ENCODE results near the gene TMEM163.
"Not testable (repeated sequence)": the region's sequence is repeated elsewhere in the genome, so short reads cannot be mapped to it uniquely, and the experiment has no call there.

The TMEM163 gene

DNA sequence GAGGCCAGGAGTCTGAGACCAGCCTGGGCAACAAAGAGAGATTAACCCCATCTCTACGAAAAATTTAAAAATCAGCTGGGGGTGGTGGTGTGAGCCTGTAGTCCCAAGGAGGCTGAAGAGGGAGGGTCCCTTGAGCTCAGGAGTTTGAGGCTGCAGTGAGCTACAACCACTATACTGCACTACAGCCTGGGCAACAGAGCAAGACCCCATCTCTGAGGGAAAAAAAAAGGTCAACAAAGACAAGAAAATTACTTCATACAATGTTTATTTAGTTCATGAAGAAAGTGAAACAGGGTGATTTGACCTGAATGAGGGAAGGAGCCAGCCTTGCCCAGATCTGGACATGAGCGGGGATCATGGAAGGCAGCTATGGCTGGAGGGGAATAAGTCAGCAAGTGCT, 59.1 kb downstream of the TMEM163 start:
- DNase-seq, result no peak

DNA sequence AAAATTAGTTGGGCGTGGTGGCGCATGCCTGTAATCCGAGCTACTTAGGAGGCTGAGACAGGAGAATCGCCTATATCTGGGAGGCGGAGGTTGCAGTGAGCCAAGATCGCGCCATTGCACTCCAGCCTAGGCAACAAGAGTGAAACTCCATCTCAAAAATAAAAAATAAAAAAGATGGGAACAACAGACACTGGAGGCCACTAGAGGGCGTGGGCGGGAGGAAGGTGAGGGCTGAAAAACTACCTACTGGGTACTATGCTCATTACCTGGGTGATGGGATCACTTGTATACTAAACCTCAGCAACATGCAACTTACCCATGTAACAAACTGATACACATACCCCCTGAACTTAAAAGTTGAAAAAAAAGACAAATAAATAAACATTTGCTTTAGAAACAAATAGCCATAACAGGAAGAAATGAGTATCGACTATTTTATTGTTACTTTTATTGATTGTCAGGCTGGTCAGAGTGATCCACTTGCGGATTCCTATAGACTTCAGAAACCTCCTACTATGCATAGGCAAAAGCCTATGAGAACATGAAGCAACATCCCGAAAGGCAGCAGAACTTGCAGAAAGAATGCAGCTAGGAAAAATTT, 61.0 kb downstream of the TMEM163 start:
- no peak for DNase-seq

DNA sequence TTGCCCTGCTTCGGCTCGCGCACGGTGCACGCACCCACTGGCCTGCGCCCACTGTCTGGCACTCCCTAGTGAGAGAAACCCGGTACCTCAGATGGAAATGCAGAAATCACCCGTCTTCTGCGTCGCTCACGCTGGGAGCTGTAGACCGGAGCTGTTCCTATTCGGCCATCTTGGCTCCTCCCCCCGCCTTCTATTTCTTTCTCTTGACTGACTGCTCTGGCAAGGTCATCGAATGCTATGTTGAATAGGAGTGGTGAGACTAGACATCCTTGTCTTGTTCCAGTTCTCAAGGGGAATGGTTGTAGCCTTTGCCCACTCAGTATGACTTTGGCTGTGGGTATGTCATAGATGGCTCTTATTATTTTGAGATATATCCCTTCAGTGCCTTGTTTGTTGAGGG, 62.4 kb downstream of the TMEM163 start:
- not testable (repeated sequence) for DNase-seq

DNA sequence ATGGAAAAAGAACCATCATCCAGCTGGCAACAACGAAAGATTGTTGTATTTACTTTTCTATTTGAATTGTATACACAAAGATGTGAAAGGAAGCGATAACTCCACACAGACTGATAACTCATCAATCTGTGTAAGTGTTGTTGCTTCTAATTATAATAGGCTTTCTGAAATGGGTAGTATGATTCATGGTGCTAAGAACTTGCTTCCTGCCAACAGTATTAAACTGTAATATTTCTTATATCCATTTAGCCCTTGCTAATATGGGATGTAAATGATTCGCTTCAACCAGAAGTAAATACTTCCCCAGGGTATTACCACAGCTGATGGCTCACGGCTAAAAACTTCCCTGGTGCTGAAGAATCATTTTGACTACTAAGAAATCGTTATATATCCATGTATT, 70.2 kb downstream of the TMEM163 start:
- DNase-seq, result no peak

DNA sequence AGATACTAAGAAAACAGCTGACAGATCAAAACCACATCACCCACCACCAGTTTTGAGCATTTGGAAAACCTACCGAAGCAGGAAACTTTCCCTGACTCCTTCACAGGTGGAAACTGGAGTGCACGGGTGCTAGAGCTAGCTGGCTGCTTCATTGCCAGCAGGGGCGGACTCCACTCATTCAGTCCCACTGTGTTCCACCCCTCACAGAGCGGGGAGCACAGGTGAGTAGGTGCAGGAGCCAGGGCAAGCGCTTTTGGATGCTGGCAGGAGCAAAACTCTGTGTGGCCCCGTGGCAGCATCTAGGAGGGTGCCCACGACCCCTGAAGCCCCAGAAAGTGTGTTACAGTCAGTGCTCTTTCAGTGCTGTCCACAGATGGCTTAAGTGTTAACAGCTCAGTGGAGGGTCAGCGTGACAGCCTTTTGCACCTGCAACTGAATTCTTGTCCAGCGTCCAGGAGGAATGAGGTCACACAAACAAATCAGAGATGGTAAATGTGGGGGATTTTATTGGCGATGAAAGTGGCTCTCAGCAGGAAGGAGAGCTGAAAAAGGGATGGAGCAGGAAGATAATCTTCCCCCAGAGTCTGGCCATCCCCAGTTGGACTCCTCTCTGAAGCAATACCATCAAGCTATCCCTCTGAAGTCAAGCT, 71.1 kb downstream of the TMEM163 start:
- no peak for DNase-seq

DNA sequence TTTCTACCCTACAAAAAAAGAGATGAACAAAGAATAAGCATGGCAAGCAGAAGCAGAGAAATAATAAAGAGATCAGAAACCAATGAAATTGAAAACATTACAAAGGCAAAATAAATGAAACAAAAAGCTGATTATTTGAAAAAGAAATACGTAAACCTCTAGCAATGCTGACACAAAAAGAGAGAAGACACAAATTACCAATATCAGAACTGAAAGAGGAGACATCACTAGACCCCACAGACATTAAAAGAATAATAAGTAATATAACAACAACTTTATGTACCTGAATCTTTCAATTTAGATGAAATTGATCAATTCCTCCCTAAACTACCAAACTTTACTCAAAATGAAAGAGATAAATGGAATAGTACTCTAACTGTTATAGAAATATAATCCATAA, 75.9 kb downstream of the TMEM163 start:
- no peak for DNase-seq

DNA sequence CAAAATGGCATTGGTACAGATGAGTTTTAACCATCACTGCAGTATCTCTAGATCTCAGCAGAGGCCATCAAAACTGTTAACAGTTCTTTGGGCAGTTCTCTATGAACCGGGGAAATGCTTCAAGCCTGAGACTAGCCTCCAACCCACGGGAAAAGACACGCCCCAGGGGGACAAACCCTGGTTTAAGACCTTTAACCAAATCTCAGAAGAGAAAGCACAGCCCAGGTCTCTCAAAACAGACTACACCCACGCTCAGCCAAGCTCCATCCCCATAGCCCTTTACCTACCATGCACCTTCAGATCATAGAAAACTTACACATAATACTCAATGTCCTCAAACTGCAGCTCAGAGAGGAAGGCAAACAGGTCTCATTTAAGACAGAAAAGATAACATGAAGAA, 78.3 kb downstream of the TMEM163 start:
- DNase-seq, result no peak

DNA sequence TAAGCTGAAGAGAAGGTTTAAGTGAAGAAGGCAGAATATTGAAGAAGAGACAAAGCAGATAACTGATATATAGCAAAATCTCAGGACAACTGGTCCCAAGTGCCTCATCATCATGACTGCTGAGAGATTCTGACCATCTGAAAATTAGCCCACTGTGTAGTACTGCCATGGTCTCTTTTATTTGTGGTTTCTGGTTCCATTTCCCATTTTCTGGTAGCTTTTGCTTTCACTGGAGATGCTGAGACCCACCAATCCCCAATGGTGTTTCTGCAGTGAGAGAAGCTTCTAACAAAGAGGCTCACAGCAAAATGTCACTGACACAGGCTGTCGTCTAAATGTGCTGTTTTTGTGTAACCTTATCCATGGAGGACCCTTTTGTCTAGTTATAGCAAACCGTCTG, 79.5 kb downstream of the TMEM163 start:
- no peak for DNase-seq

DNA sequence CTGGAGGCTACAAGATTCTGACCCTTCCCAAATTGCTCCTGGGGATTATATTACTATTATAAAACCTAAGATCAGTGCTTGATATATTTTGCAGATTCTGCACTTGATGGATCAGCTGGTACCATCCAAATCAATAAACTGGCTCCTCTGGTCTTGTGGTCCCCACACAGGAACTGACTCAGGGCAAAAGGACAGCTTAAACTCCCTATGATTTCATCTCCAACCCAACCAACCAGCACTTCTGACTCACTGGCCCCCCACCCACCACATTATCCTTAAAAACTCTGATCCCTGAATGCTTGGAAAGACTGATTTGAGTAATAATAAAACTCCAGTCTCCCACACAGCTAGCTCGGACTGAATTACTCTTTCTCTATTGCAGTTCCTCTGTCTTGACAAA, 82.1 kb downstream of the TMEM163 start:
- DNase-seq, result no peak

DNA sequence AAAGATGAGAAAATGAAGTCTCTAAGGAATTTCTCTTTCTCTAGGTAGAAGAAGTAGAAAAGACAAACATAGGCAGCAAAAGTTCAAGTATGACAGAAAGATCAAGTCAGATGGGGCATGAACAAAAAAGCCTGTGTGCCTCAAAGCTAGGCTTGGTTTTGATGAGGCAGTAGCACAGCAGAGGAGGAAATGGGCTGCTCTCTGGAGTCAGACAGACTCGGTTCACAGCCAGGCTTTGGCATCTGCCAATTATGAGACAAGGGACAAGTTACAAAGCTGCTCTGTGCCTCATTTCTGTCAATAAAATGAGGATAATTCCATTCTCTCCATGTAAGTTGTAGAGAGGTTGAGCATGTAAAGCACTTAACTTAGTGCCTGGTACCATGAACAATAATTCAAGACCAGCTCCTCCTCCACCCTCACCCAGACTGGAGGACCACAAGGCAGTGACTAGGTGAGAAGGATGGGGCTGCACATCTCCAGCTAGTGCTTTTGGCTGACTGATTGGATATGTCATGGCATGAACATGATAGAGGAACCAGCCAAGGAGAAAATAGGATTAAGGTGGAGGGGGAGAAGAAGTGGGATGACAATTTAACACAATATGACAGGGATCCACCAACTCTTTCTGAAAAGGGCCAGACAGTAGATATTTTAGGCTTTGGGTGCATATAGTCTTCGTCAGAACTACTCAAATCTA, 84.6 kb downstream of the TMEM163 start:
- no peak for DNase-seq

DNA sequence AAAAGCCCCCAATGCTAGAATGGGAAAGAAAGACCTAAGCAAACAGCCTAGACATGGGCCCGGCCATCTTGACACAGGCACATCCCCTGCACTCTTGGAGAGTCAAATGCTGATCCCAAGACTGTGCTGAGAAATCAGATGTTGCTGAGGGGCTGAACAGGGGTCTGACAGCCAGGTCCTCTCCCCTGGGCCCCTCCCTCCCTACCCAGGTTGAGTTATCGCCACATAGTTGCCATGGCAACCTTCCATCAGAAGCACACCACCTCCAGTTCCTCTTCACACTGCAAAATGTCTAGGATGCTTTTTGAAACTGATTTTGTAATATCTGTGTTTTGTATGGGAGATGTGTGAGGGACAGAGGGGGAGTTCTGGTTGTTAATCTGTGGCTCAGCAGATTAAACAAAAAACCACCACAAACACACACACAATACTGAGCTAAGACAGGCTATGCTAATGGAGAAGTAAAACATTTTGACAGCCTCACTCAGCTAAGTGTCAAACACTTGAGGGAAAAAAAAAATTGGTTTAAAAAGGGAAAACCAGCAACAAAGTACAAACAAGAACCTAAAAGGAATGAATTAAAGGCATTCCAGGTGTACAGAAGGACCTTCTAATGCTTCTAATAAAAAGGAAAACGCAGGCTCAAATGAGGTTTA, 88.2 kb downstream of the TMEM163 start:
- DNase-seq, result no peak

DNA sequence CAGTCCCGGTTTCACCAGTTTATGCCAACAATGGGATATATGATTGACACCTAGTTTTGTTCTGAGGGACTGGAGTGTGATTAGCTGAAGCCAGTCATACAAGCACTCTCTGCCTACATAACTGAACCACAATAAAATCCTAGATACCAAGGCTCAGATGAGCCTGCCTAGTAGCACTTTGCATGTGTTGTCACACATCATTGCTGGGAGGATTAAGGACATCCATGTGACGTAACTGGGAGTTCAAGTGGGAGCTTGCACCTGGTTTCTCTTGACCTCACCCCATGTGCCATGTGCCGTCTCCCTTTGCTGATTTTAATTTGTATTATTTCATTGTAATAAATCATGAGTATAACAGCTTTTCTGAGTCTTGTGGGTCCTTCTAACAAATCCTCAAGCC, 90.3 kb downstream of the TMEM163 start:
- no peak for DNase-seq

DNA sequence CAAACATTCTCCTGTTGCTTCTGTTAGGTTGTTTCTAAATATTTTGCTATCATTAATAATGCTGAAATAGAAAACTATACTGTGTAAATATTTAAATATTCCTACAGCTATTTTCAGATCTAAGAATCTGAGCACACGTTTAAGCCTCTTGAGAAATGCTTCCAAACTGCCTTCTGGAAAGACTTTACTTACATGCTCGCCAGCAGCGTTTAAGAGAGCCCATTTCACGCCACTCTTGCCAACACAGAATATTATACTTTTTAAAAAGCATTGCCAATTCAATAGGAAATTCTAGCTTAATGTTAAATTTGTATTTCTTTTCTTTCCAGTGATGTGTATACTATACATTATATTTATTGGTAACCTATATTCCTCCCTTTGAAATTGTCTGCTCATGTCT, 92.0 kb downstream of the TMEM163 start:
- DNase-seq, result no peak

DNA sequence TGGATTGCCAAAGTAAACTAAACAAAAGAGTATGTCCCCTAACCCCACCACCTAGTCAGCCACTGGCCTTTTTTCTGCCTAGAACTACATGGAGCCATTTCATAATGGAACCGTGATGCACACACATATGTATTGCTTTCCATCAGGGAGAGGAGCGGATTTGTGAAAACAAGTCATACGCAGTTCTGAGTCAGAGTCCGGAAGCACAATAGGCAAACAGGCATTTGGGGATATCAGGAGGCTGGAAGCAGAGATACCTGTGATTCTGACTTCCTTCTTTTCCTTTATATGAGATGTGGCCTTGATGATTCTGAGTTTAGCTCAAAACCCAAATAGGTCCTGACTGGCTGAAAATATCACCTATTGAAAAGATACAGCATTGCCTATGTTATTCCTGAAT, 93.5 kb downstream of the TMEM163 start:
- DNase-seq, result no peak

DNA sequence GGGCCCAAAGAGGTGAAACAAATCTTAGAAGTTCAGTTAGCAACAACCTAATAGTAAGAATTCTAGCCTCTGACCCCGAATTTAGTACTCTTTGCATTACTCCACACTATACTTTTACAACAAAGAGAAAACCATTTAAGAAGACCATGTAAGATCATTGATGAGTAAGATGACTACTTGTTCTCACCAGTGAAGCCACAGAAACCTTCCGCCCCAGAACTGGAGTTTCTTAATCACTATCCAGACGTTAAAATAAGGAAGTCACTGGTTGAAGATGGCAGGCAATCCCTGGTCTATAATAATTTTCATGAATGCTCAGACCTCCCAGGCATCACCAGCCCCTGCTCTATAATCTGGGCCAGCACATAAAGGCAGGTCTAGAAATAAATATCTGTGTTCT, 95.0 kb downstream of the TMEM163 start:
- DNase-seq, result no peak

DNA sequence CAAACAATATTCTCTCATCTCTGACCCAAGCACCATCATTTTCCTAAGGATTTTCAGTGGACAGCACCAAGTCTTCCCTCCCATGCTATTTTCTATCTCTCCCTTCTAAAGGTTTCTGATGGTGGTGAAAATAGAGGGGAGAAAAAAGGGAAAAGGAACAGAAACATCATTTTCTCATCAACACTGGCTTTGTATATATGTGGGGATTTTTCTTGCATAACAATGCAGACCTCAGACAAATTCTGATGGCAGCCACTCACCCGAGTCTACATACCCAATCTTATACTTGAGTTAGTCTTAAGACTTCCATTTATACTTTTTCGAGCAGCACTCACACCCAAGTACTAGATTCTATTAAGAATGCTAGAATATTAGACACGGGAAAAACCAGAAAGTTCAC, 95.8 kb downstream of the TMEM163 start:
- DNase-seq, result no peak

DNA sequence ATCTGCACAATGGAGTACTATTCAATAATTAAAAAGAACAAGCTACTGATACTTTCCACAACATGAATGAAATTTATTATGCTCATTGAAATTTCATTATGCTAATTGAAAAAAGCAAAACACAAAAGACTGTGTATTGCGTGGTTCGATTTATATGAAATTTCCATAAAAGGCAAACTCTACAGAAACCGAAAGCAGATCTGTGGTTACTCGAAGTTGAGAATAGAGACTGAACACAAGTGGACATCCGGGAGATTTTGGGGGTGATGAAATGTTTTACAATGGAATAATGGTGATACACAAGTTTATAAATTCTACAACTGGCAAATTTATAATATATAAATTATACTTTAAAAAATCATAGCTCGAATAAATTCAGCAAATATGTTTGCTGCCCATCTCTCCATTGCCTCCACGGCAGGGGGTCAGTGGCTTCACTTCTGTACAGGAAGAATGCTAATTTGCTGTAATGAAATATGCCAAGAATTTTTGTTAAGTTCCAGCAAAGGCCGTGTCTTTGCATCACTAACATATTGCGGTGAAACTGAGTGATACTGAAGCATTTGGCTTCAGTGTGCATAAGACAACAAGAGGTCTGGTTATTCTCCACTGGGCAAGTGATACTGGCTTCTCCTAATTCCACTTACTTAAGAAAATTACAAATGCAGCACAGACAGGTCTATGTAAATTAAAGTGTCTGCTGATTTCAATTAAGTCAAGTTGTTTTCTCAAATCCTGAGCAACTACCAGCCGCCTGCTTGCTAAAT, 96.7 kb downstream of the TMEM163 start:
- no peak for DNase-seq

DNA sequence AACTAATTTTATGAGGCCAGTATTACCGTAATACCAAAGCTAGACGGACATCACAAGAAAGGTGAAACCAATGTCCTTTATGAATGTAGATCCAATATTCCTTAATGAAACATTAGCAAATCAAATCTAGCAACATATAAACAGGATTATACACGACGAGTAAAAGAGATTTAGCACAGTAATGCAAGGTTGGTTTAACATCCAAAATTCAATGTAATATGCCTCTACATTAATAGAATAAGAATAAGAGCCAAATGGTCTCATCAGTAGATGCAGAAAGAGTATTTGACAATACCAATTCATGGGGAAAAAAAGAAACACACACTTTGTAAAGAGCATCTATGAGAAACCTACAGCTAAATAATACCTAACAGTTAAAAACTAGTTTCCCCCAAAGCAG, 99.5 kb downstream of the TMEM163 start:
- DNase-seq, result no peak

DNA sequence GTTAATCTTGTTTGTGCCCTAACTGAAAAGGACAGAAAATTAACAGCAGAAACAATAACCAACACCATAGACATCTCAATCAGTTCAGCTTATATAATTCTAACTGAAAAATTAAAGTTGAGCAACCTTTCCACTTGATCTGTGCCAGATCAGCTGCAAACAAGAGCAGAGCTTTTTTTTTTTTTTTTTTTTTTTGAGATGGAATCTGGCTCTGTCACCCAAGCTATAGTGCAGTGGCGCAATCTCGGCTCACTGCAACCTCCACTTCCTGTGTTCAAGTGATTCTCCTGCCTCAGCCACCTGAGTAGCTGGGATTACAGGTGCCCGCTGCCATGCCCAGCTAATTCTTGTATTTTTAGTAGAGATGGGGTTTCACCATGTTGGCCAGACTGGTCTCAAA, 103.3 kb downstream of the TMEM163 start:
- not testable (repeated sequence) for DNase-seq

DNA sequence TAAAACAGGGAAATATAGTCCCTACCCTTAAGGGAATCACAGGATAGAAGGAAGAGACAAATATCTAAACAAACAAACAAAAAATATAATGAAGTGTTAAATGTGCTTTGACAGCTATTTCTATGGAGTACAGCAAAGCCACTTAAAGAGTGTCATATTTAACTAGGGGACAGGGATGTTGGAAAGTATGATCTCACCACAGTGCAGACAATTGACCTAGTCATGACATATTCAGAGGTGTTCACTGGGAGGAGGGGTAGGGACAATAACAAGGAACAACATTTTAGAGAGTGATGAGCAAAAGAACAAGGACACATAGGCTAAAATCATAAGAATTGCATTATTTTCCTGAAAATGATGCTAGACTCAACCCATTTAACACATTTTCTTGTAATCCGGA, 107.5 kb downstream of the TMEM163 start:
- no peak for DNase-seq

DNA sequence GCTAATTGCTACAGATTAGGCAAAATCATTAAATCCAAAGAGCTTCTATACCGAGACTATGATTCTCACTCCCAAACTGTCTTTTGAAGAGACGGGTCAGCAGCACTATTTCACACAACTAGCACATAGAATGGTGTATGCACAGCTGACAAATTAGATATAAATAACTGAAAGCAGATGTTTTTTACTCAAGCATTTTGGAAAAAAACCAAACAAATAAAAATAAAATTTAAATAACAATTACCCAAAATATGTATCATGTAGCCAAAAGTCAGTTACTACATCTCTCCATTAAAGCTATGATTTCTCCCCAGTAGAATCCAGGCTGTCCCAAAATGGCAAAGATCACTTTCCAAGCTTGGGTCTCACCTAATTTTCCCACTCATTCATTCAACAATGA, 107.9 kb downstream of the TMEM163 start:
- no peak for DNase-seq

DNA sequence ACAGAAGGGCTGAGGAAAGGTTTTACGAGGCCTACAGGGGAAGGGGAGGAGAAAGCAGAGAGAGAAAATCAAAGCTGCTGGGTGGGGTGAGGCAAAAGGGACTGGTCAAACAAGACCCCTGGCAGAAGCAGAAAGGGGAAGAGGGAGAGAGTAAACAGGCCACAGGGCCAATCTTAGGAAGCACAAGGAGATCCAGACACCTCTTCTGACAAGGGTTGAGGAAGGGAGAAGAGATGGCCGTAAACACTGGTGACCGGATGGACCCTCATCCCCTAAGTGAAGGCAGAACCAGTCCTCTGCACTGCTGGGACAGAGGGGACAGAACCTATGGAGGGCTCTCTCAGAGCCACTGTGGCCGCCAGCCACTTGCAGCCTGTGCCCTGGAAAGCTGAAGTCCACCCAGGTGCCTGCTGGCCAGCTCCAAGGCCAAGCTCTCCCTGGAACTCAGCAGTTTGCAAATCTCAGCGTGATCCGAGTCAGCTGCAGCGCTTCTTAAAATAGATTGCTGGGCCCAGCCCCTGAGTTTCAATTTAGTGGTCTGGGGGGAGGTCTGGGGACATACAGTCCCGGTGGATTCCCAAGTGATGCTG, 108.8 kb downstream of the TMEM163 start:
- DNase-seq, result no peak

DNA sequence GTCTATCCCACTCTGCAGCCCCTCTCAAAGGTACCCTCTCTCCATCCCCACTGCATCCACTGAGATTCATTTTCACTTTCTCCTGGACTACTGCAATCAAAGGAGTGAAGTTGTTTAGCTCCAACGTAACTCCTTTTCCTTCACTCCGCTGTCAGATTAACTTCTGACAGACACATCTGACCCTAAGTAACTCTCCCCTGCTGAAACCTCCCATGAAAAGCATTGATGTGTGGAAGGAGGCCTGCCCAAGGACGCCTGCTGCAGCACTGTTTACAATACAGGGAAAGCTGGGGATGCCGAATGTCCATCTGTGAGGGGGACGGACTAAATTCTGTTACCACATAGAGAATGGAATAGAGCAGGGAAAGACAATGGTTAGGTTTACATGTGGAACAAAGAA, 114.8 kb downstream of the TMEM163 start:
- no peak for DNase-seq
